DMS153 treated with DMSO at 0.1 percent for 48 hours (cell line): ENCODE results near the gene FTO.

Source experiments
- DNase-seq: peaks from one replicate; lab custom pipeline; 2025; ENCODE audit not compliant: unreplicated experiment; lab: John Stamatoyannopoulos, UW

FTO gene

GRCh38 chr16:54069601-54070239, 365.8 kb downstream of the FTO start:
- no peak for DNase-seq

- DNase-seq, result no peak
These were observed 366.9 kb downstream of the FTO start for GRCh38 chr16:54070789-54071343.

GRCh38 chr16:54071514-54071913, 367.6 kb downstream of the FTO start:
- DNase-seq, result no peak

GRCh38 chr16:54072237-54072636, 368.3 kb downstream of the FTO start:
- DNase-seq, result no peak

GRCh38 chr16:54073356-54073755, 369.4 kb downstream of the FTO start:
- no peak for DNase-seq

- no peak for DNase-seq
These were observed 371.5 kb downstream of the FTO start for GRCh38 chr16:54075446-54075845.

- DNase-seq, result no peak
These were observed 372.1 kb downstream of the FTO start for GRCh38 chr16:54076006-54076504.

- no peak for DNase-seq
These were observed 373.3 kb downstream of the FTO start for GRCh38 chr16:54077050-54077821.

GRCh38 chr16:54080524-54081008, 376.6 kb downstream of the FTO start:
- no peak for DNase-seq

- no peak for DNase-seq
These were observed 382.8 kb downstream of the FTO start for GRCh38 chr16:54086791-54087190.

GRCh38 chr16:54090602-54091001, 386.6 kb downstream of the FTO start:
- no peak for DNase-seq

- no peak for DNase-seq
These were observed 389.3 kb downstream of the FTO start for GRCh38 chr16:54093281-54093680.

GRCh38 chr16:54094641-54095040, 390.7 kb downstream of the FTO start:
- DNase-seq, result no peak

GRCh38 chr16:54096607-54097006, 392.7 kb downstream of the FTO start:
- DNase-seq, result no peak

GRCh38 chr16:54097774-54098173, 393.8 kb downstream of the FTO start:
- no peak for DNase-seq

- no peak for DNase-seq
These were observed 394.3 kb downstream of the FTO start for GRCh38 chr16:54098247-54098646.

- no peak for DNase-seq
These were observed 395.7 kb downstream of the FTO start for GRCh38 chr16:54099627-54100026.

GRCh38 chr16:54102888-54103866, 399.2 kb downstream of the FTO start:
- no peak for DNase-seq

- no peak for DNase-seq
These were observed 402.1 kb downstream of the FTO start for GRCh38 chr16:54106057-54106456.

- DNase-seq, result no peak
These were observed 403.7 kb downstream of the FTO start for GRCh38 chr16:54107583-54108202.
